HG02970 (cell line): Measurements from ENCODE around the gene ZNF618.

Source experiments
- ATAC-seq: cut with Tn5 transposase; IDR thresholded peaks from one replicate; pipeline ENCODE4 v1.9.1; 2021; ENCODE audit warnings: mild to moderate bottlenecking, moderate library complexity, moderate number of reproducible peaks; ENCODE audit not compliant: unreplicated experiment, low FRiP score

ZNF618 gene

GRCh38 chr9:113882181-113882580, 6.1 kb downstream of the ZNF618 start:
- no peak for ATAC-seq

GRCh38 chr9:113882636-113883164, 6.6 kb downstream of the ZNF618 start:
- ATAC-seq = no peak

DNA sequence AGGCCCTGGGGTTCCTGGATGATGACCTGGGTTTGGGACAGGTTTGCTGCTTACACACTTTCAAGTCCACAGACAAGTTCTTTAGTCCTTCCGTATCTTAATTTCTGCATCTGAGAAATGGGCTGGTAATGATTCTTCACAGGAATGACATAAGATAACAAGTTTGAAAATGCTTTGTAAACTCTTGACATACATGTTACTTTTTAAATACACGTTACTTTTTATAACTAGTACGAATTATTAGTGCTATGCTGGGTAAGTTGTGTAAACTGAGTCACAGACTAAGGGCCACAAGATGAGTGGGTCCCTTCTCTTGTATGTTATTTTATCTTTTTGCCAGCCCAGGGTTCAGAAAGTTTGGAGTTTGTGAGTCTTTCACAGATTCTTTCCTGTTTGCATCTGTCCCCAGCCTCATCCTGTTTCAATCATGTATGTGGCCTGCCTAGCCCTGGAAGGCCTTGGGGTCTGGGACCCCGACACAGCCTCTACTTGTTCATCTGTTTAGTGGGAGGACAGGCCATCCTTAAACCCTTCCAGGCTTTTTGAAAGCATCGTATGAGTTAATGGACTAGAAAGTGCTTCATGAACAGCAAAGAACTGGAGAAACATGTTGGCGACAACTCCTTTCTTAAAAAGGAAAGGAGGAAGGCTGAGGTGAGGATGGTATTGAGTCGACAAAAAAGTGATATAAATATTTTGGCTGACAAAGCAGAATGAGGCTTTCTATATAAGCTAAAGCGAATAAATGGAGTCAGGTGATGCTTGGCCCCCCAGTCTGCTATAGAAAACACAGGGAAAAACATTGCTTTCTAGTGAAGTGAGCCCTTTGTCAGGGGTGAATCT, 9.3 kb downstream of the ZNF618 start:
- no peak for ATAC-seq

DNA sequence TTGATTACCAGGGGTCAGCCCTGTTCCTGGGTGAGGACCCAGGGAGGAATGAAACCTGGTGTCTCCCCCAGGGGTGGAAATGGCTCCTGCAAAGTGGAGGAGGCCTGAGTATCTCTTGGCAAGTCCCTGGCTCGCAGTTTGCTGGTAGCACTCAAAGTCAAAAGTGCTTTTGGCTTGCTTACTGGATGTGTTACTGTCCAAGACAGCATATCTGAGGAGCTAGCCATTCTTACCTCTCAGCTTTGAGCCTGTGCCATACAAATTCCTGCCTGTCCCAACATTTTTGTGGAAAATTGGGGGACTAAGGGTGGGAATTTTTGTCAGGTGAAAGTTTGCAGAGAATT, 9.9 kb downstream of the ZNF618 start:
- ATAC-seq = no peak

GRCh38 chr9:113886466-113886865, 10.4 kb downstream of the ZNF618 start:
- no peak for ATAC-seq

GRCh38 chr9:113886933-113887332, 10.8 kb downstream of the ZNF618 start:
- ATAC-seq = no peak

- ATAC-seq = no peak
Observed at GRCh38 chr9:113887436-113887835, 11.3 kb downstream of the ZNF618 start.

- no peak for ATAC-seq
Observed at GRCh38 chr9:113888336-113888735, 12.2 kb downstream of the ZNF618 start.

GRCh38 chr9:113888976-113889375, 12.9 kb downstream of the ZNF618 start:
- no peak for ATAC-seq

DNA sequence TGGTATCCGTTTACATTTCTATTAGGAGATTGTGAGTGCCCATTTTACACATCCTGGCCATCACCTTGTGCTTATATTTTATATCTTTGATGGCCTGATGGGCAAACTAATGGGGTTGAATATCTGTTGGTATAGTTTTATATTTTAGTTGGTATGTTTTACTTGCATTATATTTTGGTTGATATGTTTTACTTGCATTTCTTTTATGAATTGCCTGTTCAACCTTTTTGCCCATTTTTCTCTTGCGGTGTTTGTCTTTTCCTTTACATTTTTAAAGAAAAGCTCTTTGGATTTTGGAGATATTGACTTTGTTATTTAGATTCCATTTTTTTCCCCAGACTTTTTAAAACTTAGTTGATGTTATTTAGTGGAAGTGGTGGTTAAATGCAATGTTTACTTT, 14.6 kb downstream of the ZNF618 start:
- no peak for ATAC-seq

DNA sequence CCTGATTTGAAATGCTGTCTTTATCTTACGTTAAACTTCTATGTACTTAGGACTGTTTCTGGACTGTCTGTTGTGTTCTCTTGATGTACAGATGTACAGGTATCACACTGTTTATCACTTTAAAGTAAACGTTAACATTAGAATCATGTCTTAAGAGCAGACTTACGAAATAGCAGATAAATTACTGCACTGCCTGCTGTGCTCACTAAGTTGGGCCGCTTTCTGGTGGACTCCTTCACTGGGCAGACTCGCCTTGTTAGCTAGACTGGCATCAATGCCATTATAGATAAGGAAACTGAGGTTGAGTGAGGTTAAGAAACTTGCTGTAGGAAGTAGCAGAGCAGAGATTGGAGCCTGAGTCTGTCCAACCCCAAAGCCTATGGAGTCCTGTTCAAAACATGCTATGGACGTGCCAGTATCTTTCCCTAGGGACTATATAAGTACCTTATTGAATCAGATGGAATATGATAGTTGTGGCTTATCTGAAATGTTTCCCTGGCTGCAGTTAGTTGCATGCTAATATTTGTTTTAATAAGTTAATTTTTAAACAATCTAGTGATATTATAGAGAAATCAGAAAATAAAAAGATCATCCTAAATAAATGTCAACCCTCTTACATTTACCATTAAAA, 16.9 kb downstream of the ZNF618 start:
- ATAC-seq = no peak

DNA sequence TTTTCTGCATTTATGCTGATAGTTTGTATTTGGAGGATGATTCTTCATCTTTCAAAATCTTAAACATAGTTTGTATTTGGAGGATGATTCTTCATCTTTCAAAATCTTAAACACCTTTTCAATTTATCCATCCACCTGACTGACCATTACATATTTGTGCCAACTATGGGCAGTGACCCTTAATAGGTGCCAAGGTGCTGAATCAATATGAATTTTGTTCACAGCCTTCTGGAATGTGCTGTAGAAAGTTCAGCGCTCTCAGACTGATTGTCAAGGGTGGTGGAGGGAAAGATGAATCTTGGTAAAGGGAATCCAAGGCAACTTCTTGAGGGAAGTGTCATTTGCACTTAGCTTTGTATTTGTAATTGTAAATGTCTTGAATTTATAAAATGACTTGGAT, 18.1 kb downstream of the ZNF618 start:
- ATAC-seq = no peak

DNA sequence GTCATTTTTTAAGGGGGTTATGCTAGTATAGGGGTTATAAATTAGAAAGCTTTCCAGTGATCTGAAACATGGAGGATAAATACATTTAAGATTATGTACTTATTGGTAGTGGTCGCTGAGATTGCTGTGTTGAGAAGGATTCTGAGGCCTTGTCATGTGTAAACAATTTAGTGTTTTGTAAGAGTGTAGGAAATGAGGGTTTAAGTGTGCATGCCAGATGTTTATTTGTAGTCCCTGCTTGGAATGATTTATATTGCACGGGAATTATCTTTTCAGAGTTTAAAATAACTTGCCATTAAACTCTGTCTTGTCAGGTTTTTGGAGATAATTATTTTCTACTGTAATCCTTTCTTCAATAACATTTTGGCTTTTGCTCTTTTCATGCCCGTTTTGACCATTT, 19.4 kb downstream of the ZNF618 start:
- ATAC-seq = no peak

DNA sequence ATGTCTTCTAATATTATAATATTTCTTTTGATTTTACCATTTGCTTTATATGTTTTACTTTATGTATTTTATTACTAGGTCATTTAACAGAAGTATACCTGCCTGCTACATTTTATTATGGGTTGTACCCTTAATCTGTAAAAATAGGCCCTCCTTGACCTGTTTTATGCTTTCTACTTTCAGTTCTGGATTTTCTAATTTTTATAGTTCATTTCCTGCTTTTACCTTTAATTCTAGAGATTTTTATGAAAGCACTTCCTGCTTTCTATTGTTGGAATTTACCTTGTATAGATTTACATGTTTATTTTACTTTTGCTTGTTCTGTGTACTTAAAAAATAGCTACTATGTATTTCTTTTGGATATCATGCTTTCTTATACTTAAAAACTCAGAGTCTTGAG, 20.6 kb downstream of the ZNF618 start:
- ATAC-seq = no peak

- ATAC-seq = no peak
Observed at GRCh38 chr9:113898151-113898550, 22.0 kb downstream of the ZNF618 start.

DNA sequence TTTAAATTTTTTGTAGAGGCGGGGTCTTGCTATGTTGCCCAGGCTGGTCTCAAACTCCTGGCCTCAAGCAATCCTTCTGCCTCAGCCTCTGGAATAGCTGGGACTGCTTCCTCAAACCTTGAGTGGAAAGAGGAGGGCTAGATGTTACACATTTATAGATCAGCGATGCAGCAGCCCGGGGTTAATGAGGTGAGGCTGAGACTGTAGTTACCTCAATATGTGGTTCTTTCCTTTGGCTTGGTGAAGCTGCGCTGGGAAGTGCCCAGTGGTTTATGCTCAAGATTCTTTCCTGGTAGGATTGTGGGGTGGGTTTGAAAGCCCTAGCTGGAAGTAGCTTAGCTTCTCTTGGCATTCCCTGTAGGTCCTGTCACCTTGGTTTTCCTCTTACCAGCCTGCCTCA, 22.5 kb downstream of the ZNF618 start:
- no peak for ATAC-seq

DNA sequence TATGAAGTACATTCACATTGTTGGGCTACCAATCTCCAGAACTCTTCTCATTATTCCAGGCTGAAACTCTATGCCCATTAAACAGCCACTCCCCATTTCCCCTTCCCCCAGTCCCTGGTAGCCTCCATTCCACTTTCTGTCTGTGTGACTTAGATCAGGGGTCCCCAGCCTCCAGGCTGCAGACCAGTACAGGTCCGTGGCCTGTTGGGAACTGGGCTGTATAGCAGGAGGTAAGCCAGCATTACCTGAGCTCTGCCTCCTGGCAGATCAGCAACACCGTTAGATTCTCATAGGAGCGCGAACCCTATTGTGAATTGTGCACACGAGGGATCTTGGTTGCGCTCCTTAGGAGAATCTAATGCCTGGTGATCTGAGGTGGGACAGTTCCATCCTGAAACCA, 23.1 kb downstream of the ZNF618 start:
- no peak for ATAC-seq

DNA sequence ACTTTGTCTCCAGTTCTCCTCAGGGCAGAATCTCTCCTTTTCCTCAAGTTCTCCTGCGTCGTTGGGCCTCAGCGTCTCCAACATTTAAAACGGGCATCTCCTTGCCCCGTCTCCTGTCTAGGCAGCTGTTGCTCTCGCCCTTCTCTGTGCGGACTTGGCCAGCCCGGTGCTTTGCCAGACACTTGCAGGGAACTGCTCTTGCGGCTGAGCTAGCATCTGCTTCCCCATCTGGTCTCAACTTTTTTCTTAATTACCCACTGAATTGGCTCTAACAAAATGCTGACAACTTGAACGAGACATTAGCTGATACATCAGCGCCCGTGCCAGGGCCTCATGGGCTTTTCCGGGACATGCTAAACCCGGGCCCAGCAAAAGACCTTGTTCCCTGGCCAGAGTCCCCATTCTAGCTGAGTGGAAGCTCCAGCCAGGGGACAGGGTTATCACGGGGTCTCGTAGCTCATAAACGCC, 25.1 kb downstream of the ZNF618 start:
- ATAC-seq = no peak

DNA sequence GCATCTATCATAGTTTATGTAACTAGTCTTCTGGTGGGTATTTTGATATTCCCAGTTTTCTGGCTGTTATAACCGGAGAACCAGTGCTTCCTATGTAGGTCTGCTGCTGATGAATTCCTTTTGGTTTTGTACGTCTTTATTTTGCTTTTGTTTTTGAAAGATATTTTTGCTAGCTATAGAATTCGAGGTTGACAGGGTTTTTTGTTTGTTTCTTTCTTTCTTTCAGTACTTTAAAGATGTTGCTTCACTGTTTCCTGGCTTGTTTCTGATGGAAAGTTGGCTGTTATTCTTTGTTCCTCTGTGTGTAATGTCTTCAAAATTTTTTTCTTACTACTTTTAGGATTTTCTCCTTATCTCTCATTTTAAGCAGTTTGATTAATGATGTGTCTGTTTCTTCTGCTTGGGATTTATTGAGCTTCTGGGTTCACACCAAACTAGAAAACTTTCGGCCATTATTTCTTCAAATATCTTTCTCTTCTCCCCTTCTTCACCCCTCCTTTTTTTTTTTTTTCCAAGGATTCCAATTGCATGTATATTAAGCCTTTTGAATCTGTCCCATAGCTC, 27.5 kb downstream of the ZNF618 start:
- ATAC-seq = no peak

DNA sequence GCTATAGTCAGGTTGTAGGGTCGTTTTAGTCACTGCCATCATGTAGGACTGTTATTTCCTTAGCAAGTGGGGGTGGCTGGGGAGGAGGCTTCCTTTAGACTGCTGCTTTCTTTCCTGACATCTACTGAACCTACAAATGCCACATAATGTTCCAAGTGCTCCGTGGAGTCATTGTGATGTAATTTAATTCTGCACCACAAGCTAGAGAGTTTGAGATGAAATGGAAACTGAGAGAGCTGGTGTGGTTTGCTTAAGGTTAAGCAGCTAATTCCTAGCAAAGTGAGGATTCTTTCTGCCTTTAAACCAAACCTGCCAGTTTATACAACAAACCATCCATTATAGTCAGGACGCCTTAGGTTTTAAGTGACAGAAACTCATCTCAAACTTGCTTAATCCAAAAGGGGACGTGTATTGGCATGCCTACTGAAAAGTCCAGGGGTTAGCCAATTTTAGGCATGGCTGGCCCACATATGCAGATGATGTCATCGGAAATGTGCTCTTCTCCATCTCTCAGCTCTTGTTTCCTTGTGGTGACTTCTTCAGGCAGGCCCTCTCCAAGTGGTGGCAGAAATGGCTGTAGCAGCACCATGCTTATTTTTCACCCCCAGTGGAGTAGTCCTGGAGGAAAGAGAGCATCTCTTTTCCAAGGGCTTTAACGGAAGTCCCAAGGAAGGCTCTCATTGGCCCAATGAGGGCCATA, 30.5 kb downstream of the ZNF618 start:
- no peak for ATAC-seq

GRCh38 chr9:113907282-113907681, 31.2 kb downstream of the ZNF618 start:
- ATAC-seq = no peak
